Right lobe of liver (tissue), 6 donors: ENCODE measurements around the gene CALCOCO1. TPM values are rescaled to one million over a fixed set of nuclear protein-coding genes. Genes with fewer than 3 reads are reported as not detected.

Experiments used
- ATAC-seq, 4 donors: fragments of 200-7000 bp; cut with Tn5 transposase; one replicate each; pipeline ENCODE4 v1.9.1; 2020; ENCODE audit warnings: mild to moderate bottlenecking in 4 of 4, moderate library complexity in 4 of 4
- DNase-seq, 3 donors: peaks; one replicate each; pipeline ENCODE4 v3.0.0-alpha.2; 2020
- H3K27ac ChIP-seq, 3 donors: fragments of 200-600 bp; one replicate each; pipeline ENCODE4 v1.8.0; 2022
- H3K27me3 ChIP-seq, 2 donors: fragments of 200-600 bp; one replicate each; pipeline ENCODE4 v1.8.0; 2022
- H3K36me3 ChIP-seq, 4 donors: fragments of 200-600 bp; sonication (generic) in 1 of 4; one replicate each; pipeline versions ENCODE4 v1.5.1 to v1.8.0; 2017 to 2022; ENCODE audit warnings: control low read depth in 1 of 4
- H3K4me1 ChIP-seq, 4 donors: fragments of 200-600 bp; sonication (generic) in 1 of 4; one replicate each; pipeline versions ENCODE4 v1.5.1 to v1.8.0; 2017 to 2022; ENCODE audit warnings: control low read depth in 1 of 4
- H3K4me3 ChIP-seq, 3 donors: fragments of 200-600 bp; one replicate each; pipeline ENCODE4 v1.8.0; 2022
- H3K9me3 ChIP-seq, 4 donors: fragments of 200-600 bp; sonication (generic) in 1 of 4; one replicate each; pipeline versions ENCODE4 v1.5.1 to v1.8.0; 2017 to 2022; ENCODE audit warnings: control low read depth in 1 of 4
- CTCF ChIP-seq, 4 donors: fragments of 200-600 bp in 3 of 4; fragments of 450-650 bp in 1 of 4; IDR thresholded peaks; one replicate each; pipeline versions ENCODE4 v1.5.1 to v1.8.0; 2016 to 2022; ENCODE audit warnings: antibody characterized with exemption in 4 of 4, mild to moderate bottlenecking in 2 of 4
- POLR2A ChIP-seq: fragments of 450-650 bp; IDR thresholded peaks from one replicate; pipeline ENCODE4 v1.6.1; 2017; ENCODE audit warnings: antibody characterized with exemption, mild to moderate bottlenecking
- WGBS: methylation state at CpG from one replicate; pipeline ENCODE4 v1.1.6; 2018; ENCODE audit warnings: low coverage, low lambda C conversion rate; ENCODE audit not compliant: insufficient coverage; ENCODE audit errors: missing lambda C conversion rate; 5-methylcytosine and 5-hydroxymethylcytosine counted together
- intact Hi-C, 2 donors: fragments of 100-400 bp; cut with DNase I; formaldehyde crosslinking; loops; one replicate each; pipeline versions ENCODE4 v1.11.2 to v1.14.1; 2022
- total RNA-seq, 6 experiments: library from RNA; depleted of rRNA in 2 of 6; stranded (reverse); fragments of >200 nt in 2 of 6; fragmentation: NEBNext Ultra II Directional in 3 of 6; extraction: Animal tissue kit (Norgen Biotek cat#: 25700) in 3 of 6; gene quantifications; one replicate each; pipeline versions ENCODE4 v1.1.0 to v1.2.4, GENCODE V29; 2016 to 2023
- donor health status: DM: no; HTN: yes; CAD: no.
- donor health status: DM: no; HTN: no; CAD: no.
- donor health status: DM: no; HTN: no; CAD: no.
- donor health status: DM: no; HTN: yes; CAD: no.
- donor health status: DM: no; HTN: yes; CAD: no.

The CALCOCO1 gene
- total RNA-seq, 6 experiments from 2014 or later: 25.4 to 53.7 (median 34.2) TPM

- Histone ChIP-seq H3K4me1 (no peaks in the 10 kb centered on the region), H3K27ac (no peak overlapping the region), H3K4me3 (no peak overlapping the region), H3K27me3 (no peaks in the 10 kb centered on the region), H3K9me3 (no peaks in the 10 kb centered on the region), H3K36me3 (no peaks in the 10 kb centered on the region)
- 20% methylated on average over 7 of the region's 17 CpGs for WGBS
- ATAC-seq: peak; percentile 90 to 98 (median 94)
- peak; percentile 85 to 89 (median 88) for DNase-seq
- intact Hi-C loops: no loop called here
- TF ChIP-seq CTCF (IDR thresholded peaks at IDR 0.05) (peak; percentile 87 to 98 (median 96)), POLR2A (no peak)
Measured at GRCh38 chr12:53757101-53757770, 30.0 kb upstream of the CALCOCO1 start.

GRCh38 chr12:53756300-53757100 lies 29.2 kb upstream of the CALCOCO1 start:
- intact Hi-C loops: no loop called here
- Histone ChIP-seq H3K4me1 (peaks cover 0 to 4% (median under 1%) of the 10 kb centered on the region in 4 donors), H3K27me3 (peaks cover 0 to 3% of the 10 kb centered on the region in 2 donors), H3K9me3 (no peaks in the 10 kb centered on the region), H3K4me3 (no peak overlapping the region), H3K27ac (no peak overlapping the region), H3K36me3 (no peaks in the 10 kb centered on the region)
- TF ChIP-seq POLR2A (no peak), CTCF (IDR thresholded peaks at IDR 0.05) (no peak)
- peak in 3 of 4 donors; percentile 5 to 39 (median 17) for ATAC-seq
- DNase-seq: no peak
- 71% methylated on average over 5 of the region's 5 CpGs for WGBS

DNA sequence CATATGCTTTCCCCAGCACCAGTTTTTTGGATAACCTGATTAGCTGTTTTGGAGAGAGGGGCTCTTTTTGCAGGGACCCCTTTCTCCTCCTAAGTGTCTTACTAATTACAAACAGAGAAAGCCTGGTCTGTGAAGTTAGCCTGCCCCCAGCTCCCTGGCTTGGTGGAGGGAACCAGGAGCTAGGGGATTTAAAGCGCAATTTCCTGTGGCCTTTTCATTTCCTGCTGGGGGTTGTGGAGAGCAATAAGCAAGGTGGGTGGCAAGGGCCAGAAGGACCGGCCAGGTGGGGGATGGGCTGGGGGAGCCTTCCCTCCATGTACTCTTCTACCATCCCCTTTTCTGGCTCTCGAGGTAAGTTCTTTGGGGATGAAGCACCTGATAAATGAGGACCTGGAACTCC lies 28.6 kb upstream of the CALCOCO1 start:
- intact Hi-C loops: no loop called here
- no peak for ATAC-seq
- Histone ChIP-seq H3K36me3 (no peaks in the 10 kb centered on the region), H3K4me1 (peaks cover 0 to 10% (median 4%) of the 10 kb centered on the region in 4 donors), H3K27ac (no peak overlapping the region), H3K4me3 (no peak overlapping the region), H3K9me3 (no peaks in the 10 kb centered on the region), H3K27me3 (peaks cover 0 to 9% of the 10 kb centered on the region in 2 donors)
- WGBS: 59% methylated on average over 2 of the region's 3 CpGs
- no peak for DNase-seq
- TF ChIP-seq POLR2A: no peak
- TF ChIP-seq CTCF (IDR thresholded peaks at IDR 0.05): no peak

DNA sequence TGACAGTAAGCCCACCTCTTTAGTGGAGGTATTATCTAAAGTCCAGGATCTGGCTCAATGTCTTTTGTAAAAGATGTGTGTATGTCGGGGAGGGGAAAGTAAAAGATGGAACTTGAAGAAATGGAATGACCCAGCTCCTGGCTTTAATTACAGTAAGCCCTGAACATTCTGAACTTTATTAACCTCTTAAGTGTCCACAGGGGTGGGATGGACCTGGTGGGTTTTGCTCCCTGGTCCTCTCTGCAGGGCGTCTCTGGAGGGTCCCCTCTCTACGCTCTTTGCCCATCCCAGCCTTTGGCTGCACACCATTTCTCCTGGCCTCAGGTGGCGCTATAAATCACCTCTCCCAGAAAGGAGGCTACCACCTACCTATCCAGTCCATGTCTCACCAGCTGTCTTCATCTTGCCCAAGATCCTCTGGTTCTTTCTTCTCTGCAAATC lies 28.2 kb upstream of the CALCOCO1 start:
- no peak for TF ChIP-seq CTCF (IDR thresholded peaks at IDR 0.05)
- no peak for TF ChIP-seq POLR2A
- H3K4me1 ChIP-seq: peaks cover 0 to 13% (median 6%) of the 10 kb centered on the region in 4 donors
- intact Hi-C loops: no loop called here
- ATAC-seq: no peak
- no peak for DNase-seq
- H3K36me3 ChIP-seq: no peaks in the 10 kb centered on the region
- no peaks in the 10 kb centered on the region for H3K9me3 ChIP-seq
- no peak overlapping the region for H3K27ac ChIP-seq
- 48% methylated on average over 4 of the region's 4 CpGs for WGBS
- H3K4me3 ChIP-seq: no peak overlapping the region
- H3K27me3 ChIP-seq: peaks cover 0 to 13% of the 10 kb centered on the region in 2 donors
